Measurements from ENCODE around the gene MGAT1.

DNA sequence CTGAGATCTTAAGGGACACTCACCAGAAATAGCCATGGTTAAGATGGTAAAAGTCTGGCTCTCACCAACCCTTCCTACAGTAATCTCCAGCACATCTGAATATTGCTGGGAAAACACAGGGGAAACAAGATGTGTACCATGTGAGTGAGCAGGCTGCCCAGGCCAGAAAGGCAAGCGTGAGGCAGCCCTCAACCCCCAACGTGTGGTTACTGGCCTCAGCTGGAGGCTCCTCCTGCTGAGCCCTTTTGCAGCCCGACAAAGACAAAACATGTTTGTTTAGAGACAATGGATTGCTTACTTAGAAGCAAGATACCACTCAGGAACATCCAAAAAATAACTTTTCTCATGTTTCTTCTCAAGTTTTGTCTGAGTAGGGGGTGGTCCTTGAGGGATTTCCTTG, 41.8 kb upstream of the MGAT1 start:
- TF ChIP-seq FOXP2 (optimal IDR thresholded peaks at IDR 0.05; ENCODE audit: control extremely low read depth, extremely low read length, insufficient read depth) (no peak), POLR2AphosphoS5 (IDR thresholded peaks at IDR 0.05; ENCODE audit: borderline replicate concordance, low read depth, low read length) (no peak)

Data from SK-N-MC (cell line).